AG04450 (cell line): ENCODE data around the gene GDF10. TPM values are rescaled to one million over a fixed set of nuclear protein-coding genes. Genes with fewer than 3 reads are reported as not detected.

ENCODE experiments used
- CTCF ChIA-PET: fragments of 300-600, 350-600 bp; formaldehyde crosslinking; extraction: SDS; loops from one replicate; lab custom pipeline; 2022; ENCODE audit warnings: antibody characterized with exemption, inconsistent platforms; lab: Charles Lee
- POLR2A ChIA-PET: fragments of 350-600 bp; formaldehyde crosslinking; extraction: SDS; loops from one replicate; lab custom pipeline; 2021; ENCODE audit warnings: antibody characterized with exemption, inconsistent platforms; lab: Yijun Ruan, JAX
- DNase-seq: peaks from one replicate; pipeline ENCODE4 v3.0.0-alpha.2; 2011; ENCODE audit warnings: low read depth, low spot score
- H3K27ac ChIP-seq: one replicate; pipeline ENCODE4 v1.5.1; 2012; ENCODE audit warnings: low read depth, low read length, control low read depth
- H3K27me3 ChIP-seq: one replicate; pipeline ENCODE4 v1.6.0; 2012; ENCODE audit warnings: low read length; ENCODE audit not compliant: control insufficient read depth, insufficient read depth
- H3K4me3 ChIP-seq: 2 replicates; pipeline ENCODE4 v1.5.1; 2011; ENCODE audit warnings: mild to moderate bottlenecking, low read depth, low read length, control low read depth
- H3K9me3 ChIP-seq: 2 replicates; pipeline ENCODE4 v1.5.1; 2012; ENCODE audit warnings: low read length; ENCODE audit not compliant: control insufficient read depth, insufficient read depth
- polyA plus RNA-seq: library from polyadenylated mRNA; depleted of rRNA; stranded (reverse); fragments of >200 nt; gene quantifications from 2 replicates; pipeline ENCODE4 v1.2.3, GENCODE V29; 2011
- TF ChIP-seq, protein P1 (sequence below): IDR thresholded peaks from 2 replicates; pipeline ENCODE4 v1.5.1; 2011; ENCODE audit warnings: low read depth, low read length, control low read depth, inconsistent platforms

Gene GDF10
- polyA plus RNA-seq, 1 experiment: 0.14 TPM

GRCh38 chr10:47346581-47347302 lies 46.7 kb downstream of the GDF10 start:
- no peak for DNase-seq
- peaks cover 19% of the 10 kb centered on the region for H3K27me3 ChIP-seq
- TF ChIP-seq, protein P1, sequence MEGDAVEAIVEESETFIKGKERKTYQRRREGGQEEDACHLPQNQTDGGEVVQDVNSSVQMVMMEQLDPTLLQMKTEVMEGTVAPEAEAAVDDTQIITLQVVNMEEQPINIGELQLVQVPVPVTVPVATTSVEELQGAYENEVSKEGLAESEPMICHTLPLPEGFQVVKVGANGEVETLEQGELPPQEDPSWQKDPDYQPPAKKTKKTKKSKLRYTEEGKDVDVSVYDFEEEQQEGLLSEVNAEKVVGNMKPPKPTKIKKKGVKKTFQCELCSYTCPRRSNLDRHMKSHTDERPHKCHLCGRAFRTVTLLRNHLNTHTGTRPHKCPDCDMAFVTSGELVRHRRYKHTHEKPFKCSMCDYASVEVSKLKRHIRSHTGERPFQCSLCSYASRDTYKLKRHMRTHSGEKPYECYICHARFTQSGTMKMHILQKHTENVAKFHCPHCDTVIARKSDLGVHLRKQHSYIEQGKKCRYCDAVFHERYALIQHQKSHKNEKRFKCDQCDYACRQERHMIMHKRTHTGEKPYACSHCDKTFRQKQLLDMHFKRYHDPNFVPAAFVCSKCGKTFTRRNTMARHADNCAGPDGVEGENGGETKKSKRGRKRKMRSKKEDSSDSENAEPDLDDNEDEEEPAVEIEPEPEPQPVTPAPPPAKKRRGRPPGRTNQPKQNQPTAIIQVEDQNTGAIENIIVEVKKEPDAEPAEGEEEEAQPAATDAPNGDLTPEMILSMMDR: no peak
- no peak overlapping the region for H3K27ac ChIP-seq
- no peak overlapping the region for H3K4me3 ChIP-seq
- no peaks in the 10 kb centered on the region; the same call in 1 of the 2 replicates for H3K9me3 ChIP-seq
- POLR2A ChIA-PET: no interaction called here
- CTCF ChIA-PET: interaction anchor here (1.6 kb wide), 1 partner anchor 15 kb away, joined by 4 read pairs; no protein-coding TSS in a partner anchor

GRCh38 chr10:47347303-47347675 lies 47.3 kb downstream of the GDF10 start:
- Histone ChIP-seq H3K4me3 (no peak overlapping the region), H3K27ac (no peak overlapping the region), H3K9me3 (no peaks in the 10 kb centered on the region; the same call in 1 of the 2 replicates), H3K27me3 (peaks cover 21% of the 10 kb centered on the region)
- TF ChIP-seq, protein P1: no peak
- DNase-seq: no peak
- POLR2A ChIA-PET: no interaction called here
- CTCF ChIA-PET: interaction anchor here (1.6 kb wide), 1 partner anchor 15 kb away, joined by 4 read pairs; no protein-coding TSS in a partner anchor

DNA sequence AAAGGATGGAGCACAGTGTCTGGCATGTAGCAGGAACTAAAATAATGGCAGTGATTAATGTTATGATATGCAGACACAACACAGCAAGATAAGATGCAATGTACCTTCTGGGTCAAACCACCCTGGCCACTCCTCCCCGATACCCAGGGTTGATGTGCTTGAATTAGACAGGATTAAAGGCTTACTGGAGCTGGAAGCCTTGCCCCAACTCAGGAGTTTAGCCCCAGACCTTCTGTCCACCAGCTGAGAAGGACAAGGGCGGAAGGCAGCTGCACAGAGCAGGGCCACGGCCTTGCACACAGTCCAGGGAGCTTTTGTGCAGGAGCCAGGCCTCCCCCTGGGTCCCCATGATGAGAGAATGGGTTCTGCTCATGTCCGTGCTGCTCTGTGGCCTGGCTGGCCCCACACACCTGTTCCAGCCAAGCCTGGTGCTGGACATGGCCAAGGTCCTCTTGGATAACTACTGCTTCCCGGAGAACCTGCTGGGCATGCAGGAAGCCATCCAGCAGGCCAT lies 48.2 kb downstream of the GDF10 start, which contains the start of gene RBP3:
RBP3 (plus strand) TSS at position 226 of the 514 bp plus-strand sequence; CDS start at position 348, 122 bp downstream.
- no peak within 1 kb of the TSS for H3K4me3 ChIP-seq
- CTCF ChIA-PET: no interaction called here
- TF ChIP-seq, protein P1: no peak
- no peak for DNase-seq
- H3K9me3 ChIP-seq: no peaks in the 10 kb centered on the region; the same call in 1 of the 2 replicates
- POLR2A ChIA-PET: no interaction called here
- no peak within 1 kb of the TSS for H3K27ac ChIP-seq
- H3K27me3 ChIP-seq: peaks cover 25% of the 10 kb centered on the region

GRCh38 chr10:47348661-47349470 lies 48.9 kb downstream of the GDF10 start:
- Histone ChIP-seq H3K9me3 (no peaks in the 10 kb centered on the region; the same call in 1 of the 2 replicates), H3K27ac (no peak overlapping the region), H3K4me3 (no peak overlapping the region), H3K27me3 (peaks cover 24% of the 10 kb centered on the region)
- ChIA-PET POLR2A (no interaction called here), CTCF (no interaction called here)
- TF ChIP-seq, protein P1: no peak
- DNase-seq: no peak
